GM12875 (cell line): ENCODE measurements around the gene CLK4.

Experiments
- H3K4me3 ChIP-seq: one replicate; pipeline ENCODE4 v1.5.1; 2011; ENCODE audit warnings: low read depth, low read length, control low read depth
- CTCF ChIP-seq: IDR thresholded peaks from 2 replicates; pipeline ENCODE4 v1.5.1; 2011; ENCODE audit warnings: low read depth, mild to moderate bottlenecking, control low read depth, inconsistent platforms, low read length, moderate library complexity, borderline replicate concordance; ENCODE audit not compliant: insufficient read depth

Gene CLK4

GRCh38 chr5:178651046-178651810 is 24.4 kb upstream of the CLK4 start:
- TF ChIP-seq CTCF = no peak
- H3K4me3 ChIP-seq = no peak overlapping the region

GRCh38 chr5:178650214-178650613 is 23.4 kb upstream of the CLK4 start:
- no peak for TF ChIP-seq CTCF
- no peak overlapping the region for H3K4me3 ChIP-seq

GRCh38 chr5:178649580-178649979 is 22.7 kb upstream of the CLK4 start:
- no peak overlapping the region for H3K4me3 ChIP-seq

GRCh38 chr5:178644826-178645545 is 18.1 kb upstream of the CLK4 start:
- TF ChIP-seq CTCF = no peak
- no peak overlapping the region for H3K4me3 ChIP-seq

More at GRCh38 chr5:178649580-178649979, 22.7 kb upstream of the CLK4 start:
- TF ChIP-seq CTCF = no peak

GRCh38 chr5:178642351-178642909 is 15.6 kb upstream of the CLK4 start:
- no peak overlapping the region for H3K4me3 ChIP-seq
- TF ChIP-seq CTCF = no peak

GRCh38 chr5:178641711-178642110 is 14.9 kb upstream of the CLK4 start:
- no peak for TF ChIP-seq CTCF
- H3K4me3 ChIP-seq = no peak overlapping the region
